Measurements from ENCODE around the gene IGF2R. TPM values are rescaled to one million over a fixed set of nuclear protein-coding genes. Genes with fewer than 3 reads are reported as not detected.

The IGF2R gene
- total and polyA plus RNA-seq, 2 experiments from 2014 or later, result 61.2 to 132 TPM

GRCh38 chr6:159931846-159932245 is 37.0 kb upstream of the IGF2R start:
- H3K4me3 ChIP-seq, result no peak overlapping the region
- no peaks in the 10 kb centered on the region for H3K4me1 ChIP-seq (ENCODE audit: insufficient read depth)
- no peaks in the 10 kb centered on the region for H3K36me3 ChIP-seq (replicated peaks; ENCODE audit: insufficient read depth, low read depth)
- TF ChIP-seq CTCF (IDR thresholded peaks at IDR 0.05; ENCODE audit: poor library complexity) (no peak), EZH2 (IDR thresholded peaks at IDR 0.05; ENCODE audit: borderline replicate concordance) (no peak), EZH2phosphoT487 (IDR thresholded peaks at IDR 0.05; ENCODE audit: low read depth, severe bottlenecking, unreplicated experiment) (no peak)
- no peaks in the 10 kb centered on the region for H3K9me2 ChIP-seq (replicated peaks; ENCODE audit: insufficient read depth)
- no peaks in the 10 kb centered on the region for H3K79me2 ChIP-seq
- no peak for DNase-seq (ENCODE audit: low spot score)
- H4K20me1 ChIP-seq (ENCODE audit: insufficient read depth, poor library complexity, severe bottlenecking), result no peaks in the 10 kb centered on the region
- no peaks in the 10 kb centered on the region for H3K27me3 ChIP-seq
- no peak overlapping the region for H3K27ac ChIP-seq
- H3K4me2 ChIP-seq, result no peak overlapping the region
- WGBS (ENCODE audit: low lambda C conversion rate, missing lambda C conversion rate), result 68% methylated on average over 4 of the region's 4 CpGs
- no peak overlapping the region for H2AFZ ChIP-seq
- no peaks in the 10 kb centered on the region for H3K9me3 ChIP-seq (ENCODE audit: low read depth)

- Histone ChIP-seq H3K27me3 (no peaks in the 10 kb centered on the region), H3K4me2 (no peak overlapping the region), H3K36me3 (replicated peaks; ENCODE audit: insufficient read depth, low read depth) (no peaks in the 10 kb centered on the region), H3K9me2 (replicated peaks; ENCODE audit: insufficient read depth) (no peaks in the 10 kb centered on the region), H3K27ac (no peak overlapping the region), H4K20me1 (ENCODE audit: insufficient read depth, poor library complexity, severe bottlenecking) (no peaks in the 10 kb centered on the region), H2AFZ (no peak overlapping the region), H3K4me1 (ENCODE audit: insufficient read depth) (no peaks in the 10 kb centered on the region), H3K9me3 (ENCODE audit: low read depth) (no peaks in the 10 kb centered on the region), H3K79me2 (no peaks in the 10 kb centered on the region), H3K4me3 (no peak overlapping the region)
- TF ChIP-seq CTCF (IDR thresholded peaks at IDR 0.05; ENCODE audit: poor library complexity) (no peak), EZH2 (IDR thresholded peaks at IDR 0.05; ENCODE audit: borderline replicate concordance) (no peak), EZH2phosphoT487 (IDR thresholded peaks at IDR 0.05; ENCODE audit: low read depth, severe bottlenecking, unreplicated experiment) (no peak)
- WGBS (ENCODE audit: low lambda C conversion rate, missing lambda C conversion rate), result 96% methylated on average over 1 of the region's 1 CpG
- DNase-seq (ENCODE audit: low spot score), result no peak
Observed at GRCh38 chr6:159933077-159933476, 35.8 kb upstream of the IGF2R start.

- TF ChIP-seq EZH2phosphoT487 (IDR thresholded peaks at IDR 0.05; ENCODE audit: low read depth, severe bottlenecking, unreplicated experiment) (no peak), EZH2 (IDR thresholded peaks at IDR 0.05; ENCODE audit: borderline replicate concordance) (no peak), CTCF (IDR thresholded peaks at IDR 0.05; ENCODE audit: poor library complexity) (no peak)
- no peak overlapping the region for H3K4me3 ChIP-seq
- no peaks in the 10 kb centered on the region for H3K9me2 ChIP-seq (replicated peaks; ENCODE audit: insufficient read depth)
- no peaks in the 10 kb centered on the region for H4K20me1 ChIP-seq (ENCODE audit: insufficient read depth, poor library complexity, severe bottlenecking)
- H3K4me1 ChIP-seq (ENCODE audit: insufficient read depth), result no peaks in the 10 kb centered on the region
- H3K27ac ChIP-seq, result no peak overlapping the region
- no peak overlapping the region for H2AFZ ChIP-seq
- no peaks in the 10 kb centered on the region for H3K79me2 ChIP-seq
- WGBS (ENCODE audit: low lambda C conversion rate, missing lambda C conversion rate), result 87% methylated on average over 4 of the region's 4 CpGs
- no peaks in the 10 kb centered on the region for H3K9me3 ChIP-seq (ENCODE audit: low read depth)
- no peak overlapping the region for H3K4me2 ChIP-seq
- H3K27me3 ChIP-seq, result no peaks in the 10 kb centered on the region
- DNase-seq (ENCODE audit: low spot score), result no peak
- H3K36me3 ChIP-seq (replicated peaks; ENCODE audit: insufficient read depth, low read depth), result no peaks in the 10 kb centered on the region
Observed at GRCh38 chr6:159934181-159934580, 34.7 kb upstream of the IGF2R start.

GRCh38 chr6:159935065-159935464 is 33.8 kb upstream of the IGF2R start:
- Histone ChIP-seq H3K4me3 (no peak overlapping the region), H3K36me3 (replicated peaks; ENCODE audit: insufficient read depth, low read depth) (no peaks in the 10 kb centered on the region), H3K27me3 (no peaks in the 10 kb centered on the region), H3K79me2 (no peaks in the 10 kb centered on the region), H3K4me2 (no peak overlapping the region), H3K9me3 (ENCODE audit: low read depth) (no peaks in the 10 kb centered on the region), H3K4me1 (ENCODE audit: insufficient read depth) (no peaks in the 10 kb centered on the region), H3K9me2 (replicated peaks; ENCODE audit: insufficient read depth) (no peaks in the 10 kb centered on the region), H4K20me1 (ENCODE audit: insufficient read depth, poor library complexity, severe bottlenecking) (no peaks in the 10 kb centered on the region), H2AFZ (no peak overlapping the region), H3K27ac (no peak overlapping the region)
- TF ChIP-seq EZH2phosphoT487 (IDR thresholded peaks at IDR 0.05; ENCODE audit: low read depth, severe bottlenecking, unreplicated experiment), result no peak
- no peak for TF ChIP-seq EZH2 (IDR thresholded peaks at IDR 0.05; ENCODE audit: borderline replicate concordance)
- TF ChIP-seq CTCF (IDR thresholded peaks at IDR 0.05; ENCODE audit: poor library complexity), result no peak
- no peak for DNase-seq (ENCODE audit: low spot score)
- 88% methylated on average over 2 of the region's 2 CpGs for WGBS (ENCODE audit: low lambda C conversion rate, missing lambda C conversion rate)
